Mesendoderm (in vitro differentiated cells): ENCODE measurements around the gene SNAPC4.

Experiments
- DNase-seq: peaks from one replicate; pipeline ENCODE4 v3.0.0; 2013
- H2AK5ac ChIP-seq: 2 replicates; pipeline ENCODE4 v1.6.1; 2013; ENCODE audit warnings: low read length, inconsistent platforms
- H2BK120ac ChIP-seq: 2 replicates; pipeline ENCODE4 v1.6.1; 2013; ENCODE audit warnings: low read depth, mild to moderate bottlenecking, low read length, moderate library complexity, mixed read lengths
- H2BK15ac ChIP-seq: replicated peaks from 2 replicates; pipeline ENCODE4 v1.6.1; 2013; ENCODE audit warnings: low read depth, mild to moderate bottlenecking, moderate library complexity
- H2BK5ac ChIP-seq: 2 replicates; pipeline ENCODE4 v1.6.1; 2013; ENCODE audit warnings: low read length, inconsistent platforms
- H3K18ac ChIP-seq: 2 replicates; pipeline ENCODE4 v1.6.1; 2013; ENCODE audit warnings: mild to moderate bottlenecking, low read length, mixed read lengths
- H3K23ac ChIP-seq: one replicate; pipeline ENCODE4 v1.6.1; 2013; ENCODE audit warnings: low read length
- H3K27ac ChIP-seq: 2 replicates; pipeline ENCODE4 v1.5.1; 2013; ENCODE audit warnings: low read depth, mild to moderate bottlenecking, inconsistent platforms, low read length, moderate library complexity
- H3K27me3 ChIP-seq: 2 replicates; pipeline ENCODE4 v1.6.1; 2013; ENCODE audit warnings: low read length, control low read depth, mild to moderate bottlenecking, inconsistent platforms; ENCODE audit not compliant: insufficient read depth, poor library complexity
- H3K36me3 ChIP-seq: 2 replicates; pipeline ENCODE4 v1.6.1; 2013; ENCODE audit warnings: low read length, inconsistent platforms; ENCODE audit not compliant: control insufficient read depth, insufficient read depth
- H3K4ac ChIP-seq: one replicate; pipeline ENCODE4 v1.6.1; 2013; ENCODE audit warnings: low read depth, mild to moderate bottlenecking, low read length, moderate library complexity
- H3K4me1 ChIP-seq: 2 replicates; pipeline ENCODE4 v1.6.1; 2013; ENCODE audit warnings: low read depth, low read length, inconsistent platforms; ENCODE audit not compliant: control insufficient read depth
- H3K4me2 ChIP-seq: 2 replicates; pipeline ENCODE4 v1.6.1; 2013; ENCODE audit warnings: low read length
- H3K4me3 ChIP-seq: 2 replicates; pipeline ENCODE4 v1.5.1; 2013; ENCODE audit warnings: mild to moderate bottlenecking, low read length
- H3K56ac ChIP-seq: one replicate; pipeline ENCODE4 v1.6.1; 2013; ENCODE audit warnings: low read length
- H3K79me1 ChIP-seq: 2 replicates; pipeline ENCODE4 v1.6.1; 2013; ENCODE audit warnings: low read length, inconsistent platforms
- H3K79me2 ChIP-seq: 2 replicates; pipeline ENCODE4 v1.6.1; 2013; ENCODE audit warnings: mild to moderate bottlenecking, low read length; ENCODE audit not compliant: control insufficient read depth, insufficient read depth
- H3K9ac ChIP-seq: 2 replicates; pipeline ENCODE4 v1.6.1; 2013; ENCODE audit warnings: low read length, inconsistent platforms
- H4K5ac ChIP-seq: one replicate; pipeline ENCODE4 v1.6.1; 2013; ENCODE audit warnings: low read length
- H4K8ac ChIP-seq: one replicate; pipeline ENCODE4 v1.6.1; 2013; ENCODE audit warnings: low read depth, mild to moderate bottlenecking, control low read depth, low read length, moderate library complexity
- WGBS: extraction: QIAGEN DNeasy Blood & Tissue Kit; methylation state at CpG from one replicate; pipeline ENCODE4 v1.1.7; 2013; ENCODE audit warnings: low lambda C conversion rate, missing lambda C conversion rate; ENCODE audit not compliant: insufficient coverage; ENCODE audit errors: extremely low coverage; 5-methylcytosine and 5-hydroxymethylcytosine counted together

Gene SNAPC4

GRCh38 chr9:136434580-136435169 is 34.7 kb upstream of the SNAPC4 start:
- no peak overlapping the region for H2BK15ac ChIP-seq
- no peak overlapping the region for H3K9ac ChIP-seq
- no peak overlapping the region for H3K4ac ChIP-seq
- H2BK5ac ChIP-seq, result no peak overlapping the region
- no peak overlapping the region for H3K18ac ChIP-seq
- H3K23ac ChIP-seq, result no peak overlapping the region
- H3K4me3 ChIP-seq, result no peak overlapping the region
- WGBS, result no CpG with 5 or more reads among the region's 17 CpGs
- H3K79me1 ChIP-seq, result peaks cover 10% of the 10 kb centered on the region
- H4K8ac ChIP-seq, result no peak overlapping the region
- H2AK5ac ChIP-seq, result no peak overlapping the region
- H3K27ac ChIP-seq, result no peak overlapping the region
- H3K4me1 ChIP-seq, result no peaks in the 10 kb centered on the region
- H3K27me3 ChIP-seq, result no peaks in the 10 kb centered on the region
- no peak overlapping the region for H3K56ac ChIP-seq
- no peaks in the 10 kb centered on the region for H3K36me3 ChIP-seq
- H4K5ac ChIP-seq, result no peak overlapping the region
- peaks cover 6% of the 10 kb centered on the region for H3K79me2 ChIP-seq
- no peak overlapping the region for H2BK120ac ChIP-seq
- no peak overlapping the region for H3K4me2 ChIP-seq
- no peak for DNase-seq

GRCh38 chr9:136433849-136434579 is 34.0 kb upstream of the SNAPC4 start:
- Histone ChIP-seq H3K36me3 (no peaks in the 10 kb centered on the region), H3K18ac (no peak overlapping the region)

GRCh38 chr9:136433043-136433715 is 33.2 kb upstream of the SNAPC4 start:
- no peak overlapping the region for H3K4ac ChIP-seq
- no peak overlapping the region for H2BK15ac ChIP-seq
- no peak overlapping the region for H3K9ac ChIP-seq
- no CpG with 5 or more reads among the region's 36 CpGs for WGBS
- H3K4me3 ChIP-seq, result no peak overlapping the region
- no peak overlapping the region for H4K5ac ChIP-seq
- no peak overlapping the region for H2AK5ac ChIP-seq
- H3K23ac ChIP-seq, result no peak overlapping the region
- no peak overlapping the region for H3K27ac ChIP-seq
- H2BK5ac ChIP-seq, result no peak overlapping the region
- no peak overlapping the region for H4K8ac ChIP-seq
- peaks cover 9% of the 10 kb centered on the region for H3K79me1 ChIP-seq
- H3K4me1 ChIP-seq, result no peaks in the 10 kb centered on the region
- no peak overlapping the region for H3K56ac ChIP-seq
- H3K18ac ChIP-seq, result no peak overlapping the region
- H3K79me2 ChIP-seq, result peaks cover 6% of the 10 kb centered on the region
- no peak overlapping the region for H2BK120ac ChIP-seq
- no peak for DNase-seq
- no peaks in the 10 kb centered on the region for H3K36me3 ChIP-seq
- H3K4me2 ChIP-seq, result no peak overlapping the region
- H3K27me3 ChIP-seq, result no peaks in the 10 kb centered on the region

More at GRCh38 chr9:136433849-136434579, 34.0 kb upstream of the SNAPC4 start:
- H3K56ac ChIP-seq, result no peak overlapping the region
- no peak overlapping the region for H3K4me2 ChIP-seq
- peaks cover 6% of the 10 kb centered on the region for H3K79me2 ChIP-seq
- no CpG with 5 or more reads among the region's 37 CpGs for WGBS
- H2AK5ac ChIP-seq, result no peak overlapping the region
- no peak overlapping the region for H2BK120ac ChIP-seq
- no peak overlapping the region for H4K5ac ChIP-seq
- H3K4me1 ChIP-seq, result no peaks in the 10 kb centered on the region
- no peak overlapping the region for H3K4ac ChIP-seq
- no peak overlapping the region for H3K9ac ChIP-seq
- DNase-seq, result no peak
- no peak overlapping the region for H2BK5ac ChIP-seq
- no peak overlapping the region for H2BK15ac ChIP-seq
- H3K27ac ChIP-seq, result no peak overlapping the region
- no peak overlapping the region for H4K8ac ChIP-seq
- peaks cover 10% of the 10 kb centered on the region for H3K79me1 ChIP-seq
- no peak overlapping the region for H3K23ac ChIP-seq
- no peaks in the 10 kb centered on the region for H3K27me3 ChIP-seq
- H3K4me3 ChIP-seq, result no peak overlapping the region

- H2BK5ac ChIP-seq, result no peak overlapping the region
- no peak overlapping the region for H4K5ac ChIP-seq
- H3K27ac ChIP-seq, result no peak overlapping the region
- H3K9ac ChIP-seq, result no peak overlapping the region
- no peak overlapping the region for H3K18ac ChIP-seq
- DNase-seq, result no peak
- no peak overlapping the region for H3K23ac ChIP-seq
- WGBS, result no CpG with 5 or more reads among the region's 26 CpGs
- H2BK15ac ChIP-seq, result no peak overlapping the region
- H3K4ac ChIP-seq, result no peak overlapping the region
- no peaks in the 10 kb centered on the region for H3K36me3 ChIP-seq
- no peak overlapping the region for H3K4me3 ChIP-seq
- no peak overlapping the region for H3K56ac ChIP-seq
- peaks cover 6% of the 10 kb centered on the region for H3K79me2 ChIP-seq
- no peak overlapping the region for H2BK120ac ChIP-seq
- no peaks in the 10 kb centered on the region for H3K4me1 ChIP-seq
- H3K27me3 ChIP-seq, result no peaks in the 10 kb centered on the region
- no peak overlapping the region for H4K8ac ChIP-seq
- peaks cover 5% of the 10 kb centered on the region for H3K79me1 ChIP-seq
- H2AK5ac ChIP-seq, result no peak overlapping the region
- no peak overlapping the region for H3K4me2 ChIP-seq
Observed at GRCh38 chr9:136432591-136432990, 32.6 kb upstream of the SNAPC4 start.

GRCh38 chr9:136431782-136432350 is 31.9 kb upstream of the SNAPC4 start:
- DNase-seq, result no peak
- H4K8ac ChIP-seq, result no peak overlapping the region
- no peak overlapping the region for H4K5ac ChIP-seq
- peaks cover 1% of the 10 kb centered on the region for H3K79me1 ChIP-seq
- no peaks in the 10 kb centered on the region for H3K4me1 ChIP-seq
- no peak overlapping the region for H3K4me2 ChIP-seq
- no peak overlapping the region for H3K27ac ChIP-seq
- peaks cover 5% of the 10 kb centered on the region for H3K79me2 ChIP-seq
- no peaks in the 10 kb centered on the region for H3K27me3 ChIP-seq
- no peaks in the 10 kb centered on the region for H3K36me3 ChIP-seq
- no peak overlapping the region for H2AK5ac ChIP-seq
- no peak overlapping the region for H2BK5ac ChIP-seq
- H3K18ac ChIP-seq, result no peak overlapping the region
- no peak overlapping the region for H2BK120ac ChIP-seq
- H3K4ac ChIP-seq, result no peak overlapping the region
- no peak overlapping the region for H3K23ac ChIP-seq
- no CpG with 5 or more reads among the region's 36 CpGs for WGBS
- H3K4me3 ChIP-seq, result no peak overlapping the region
- no peak overlapping the region for H2BK15ac ChIP-seq
- no peak overlapping the region for H3K56ac ChIP-seq
- H3K9ac ChIP-seq, result no peak overlapping the region
